AG04449 (cell line): ENCODE results near the gene PLK2.

Source experiments
- CTCF ChIA-PET: fragments of 350-600 bp; formaldehyde crosslinking; extraction: SDS; loops from one replicate; lab custom pipeline; 2021; ENCODE audit warnings: antibody characterized with exemption; lab: Yijun Ruan, JAX
- POLR2A ChIA-PET: fragments of 400-600, 350-600 bp; formaldehyde crosslinking; extraction: SDS; loops from one replicate; lab custom pipeline; 2020; ENCODE audit warnings: antibody characterized with exemption, inconsistent platforms; lab: Yijun Ruan, JAX
- DNase-seq: peaks from one replicate; pipeline ENCODE4 v3.0.0-alpha.2; 2010; ENCODE audit warnings: low read depth, low spot score
- H3K4me3 ChIP-seq: 2 replicates; pipeline ENCODE4 v1.5.1; 2011; ENCODE audit warnings: low read depth, mild to moderate bottlenecking, control low read depth, low read length
- TF ChIP-seq, protein P1 (sequence below): IDR thresholded peaks from one replicate; pipeline ENCODE4 v1.5.1; 2011; ENCODE audit warnings: mild to moderate bottlenecking, moderate library complexity, low read length, control low read depth, inconsistent platforms; ENCODE audit not compliant: insufficient read depth; ENCODE audit errors: missing control alignments

The PLK2 gene

DNA sequence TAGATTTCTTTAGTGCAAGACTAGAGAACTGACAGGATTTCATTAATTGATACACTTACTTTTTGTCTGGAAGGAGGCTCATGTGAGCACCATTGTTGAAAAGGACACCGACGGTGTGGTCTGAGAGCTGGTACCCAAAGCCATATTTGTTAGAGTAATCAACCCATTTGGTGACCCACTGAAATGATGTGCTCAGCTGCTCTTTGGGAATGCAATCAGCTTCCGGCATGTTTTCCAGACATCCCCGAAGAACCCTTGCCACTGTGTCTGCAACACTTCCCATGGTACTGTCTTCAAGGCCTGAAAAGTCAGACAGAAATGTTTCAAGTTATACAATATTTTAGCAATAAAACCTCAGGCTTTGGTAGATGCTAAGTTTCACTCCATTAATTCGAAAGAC lies 4.4 kb downstream of the PLK2 start:
- ChIA-PET CTCF (interaction anchor here (0.6 to 2.8 kb wide), 8 partner anchors 275 to 1157 kb away, joined by 3 to 22 read pairs (median 4); no protein-coding TSS in a partner anchor), POLR2A (interaction anchor here (0.6 to 1.5 kb wide), 4 partner anchors 156 to 676 kb away, joined by 3 to 5 read pairs (median 4); no protein-coding TSS in a partner anchor)
- H3K4me3 ChIP-seq, result peak overlapping the region; percentile 88
- DNase-seq, result no peak
- TF ChIP-seq, protein P1, sequence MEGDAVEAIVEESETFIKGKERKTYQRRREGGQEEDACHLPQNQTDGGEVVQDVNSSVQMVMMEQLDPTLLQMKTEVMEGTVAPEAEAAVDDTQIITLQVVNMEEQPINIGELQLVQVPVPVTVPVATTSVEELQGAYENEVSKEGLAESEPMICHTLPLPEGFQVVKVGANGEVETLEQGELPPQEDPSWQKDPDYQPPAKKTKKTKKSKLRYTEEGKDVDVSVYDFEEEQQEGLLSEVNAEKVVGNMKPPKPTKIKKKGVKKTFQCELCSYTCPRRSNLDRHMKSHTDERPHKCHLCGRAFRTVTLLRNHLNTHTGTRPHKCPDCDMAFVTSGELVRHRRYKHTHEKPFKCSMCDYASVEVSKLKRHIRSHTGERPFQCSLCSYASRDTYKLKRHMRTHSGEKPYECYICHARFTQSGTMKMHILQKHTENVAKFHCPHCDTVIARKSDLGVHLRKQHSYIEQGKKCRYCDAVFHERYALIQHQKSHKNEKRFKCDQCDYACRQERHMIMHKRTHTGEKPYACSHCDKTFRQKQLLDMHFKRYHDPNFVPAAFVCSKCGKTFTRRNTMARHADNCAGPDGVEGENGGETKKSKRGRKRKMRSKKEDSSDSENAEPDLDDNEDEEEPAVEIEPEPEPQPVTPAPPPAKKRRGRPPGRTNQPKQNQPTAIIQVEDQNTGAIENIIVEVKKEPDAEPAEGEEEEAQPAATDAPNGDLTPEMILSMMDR, result no peak

DNA sequence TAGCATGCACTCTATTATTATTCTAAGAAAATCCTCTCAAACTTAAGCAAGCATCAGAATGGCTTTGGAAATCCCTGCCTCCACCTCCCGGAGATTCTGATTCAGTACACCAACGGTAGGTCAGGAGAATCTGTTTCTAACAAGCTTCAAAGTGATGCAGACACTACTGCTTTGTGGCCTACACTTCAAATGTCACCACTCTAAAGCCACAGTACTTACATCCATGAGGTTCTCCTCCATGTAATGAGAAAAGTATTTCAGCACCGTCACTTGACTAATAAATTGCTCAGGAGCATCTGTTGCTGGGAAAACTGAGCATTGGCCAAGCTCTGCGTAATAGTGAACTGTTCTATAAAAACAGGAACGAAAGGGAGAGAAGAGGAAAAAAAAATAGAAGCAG lies 4.8 kb downstream of the PLK2 start:
- DNase-seq, result no peak
- ChIA-PET CTCF (interaction anchor here (1.7 to 2.8 kb wide), 3 partner anchors 567 to 955 kb away, joined by 5 to 22 read pairs (median 15); no protein-coding TSS in a partner anchor), POLR2A (interaction anchor here (0.6 to 1.5 kb wide), 3 partner anchors 156 to 675 kb away, joined by 3 to 5 read pairs (median 4); no protein-coding TSS in a partner anchor)
- H3K4me3 ChIP-seq, result peak overlapping the region; percentile 88
- TF ChIP-seq, protein P1, result no peak

DNA sequence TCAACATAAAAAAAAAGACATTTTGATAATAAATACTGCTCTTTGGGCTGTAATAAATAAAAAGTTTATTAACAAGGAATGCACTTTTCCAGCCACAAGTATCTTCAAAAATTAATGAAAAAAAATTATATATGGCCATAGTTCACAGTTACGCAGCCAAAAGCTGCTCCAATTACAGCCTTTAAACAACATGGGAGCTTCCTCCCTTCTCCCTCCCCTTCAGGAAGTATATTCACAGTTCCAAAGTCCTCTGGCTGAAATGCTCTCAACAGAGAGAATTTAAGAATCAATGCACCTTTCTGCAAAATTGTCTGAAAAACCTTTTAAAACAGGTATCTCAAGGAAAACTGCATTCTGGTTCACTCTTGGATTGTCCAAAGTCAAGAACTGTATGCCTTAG lies 5.9 kb downstream of the PLK2 start:
- POLR2A ChIA-PET, result interaction anchor here (0.6 to 1.0 kb wide), 2 partner anchors 566 to 675 kb away, joined by 3 read pairs; no protein-coding TSS in a partner anchor
- CTCF ChIA-PET, result interaction anchor here (1.0 to 1.8 kb wide), 3 partner anchors 566 to 1155 kb away, joined by 3 to 4 read pairs (median 4); no protein-coding TSS in a partner anchor
- peak overlapping the region; percentile 23; the same call in 1 of the 2 replicates for H3K4me3 ChIP-seq
- TF ChIP-seq, protein P1, result no peak
- no peak for DNase-seq

DNA sequence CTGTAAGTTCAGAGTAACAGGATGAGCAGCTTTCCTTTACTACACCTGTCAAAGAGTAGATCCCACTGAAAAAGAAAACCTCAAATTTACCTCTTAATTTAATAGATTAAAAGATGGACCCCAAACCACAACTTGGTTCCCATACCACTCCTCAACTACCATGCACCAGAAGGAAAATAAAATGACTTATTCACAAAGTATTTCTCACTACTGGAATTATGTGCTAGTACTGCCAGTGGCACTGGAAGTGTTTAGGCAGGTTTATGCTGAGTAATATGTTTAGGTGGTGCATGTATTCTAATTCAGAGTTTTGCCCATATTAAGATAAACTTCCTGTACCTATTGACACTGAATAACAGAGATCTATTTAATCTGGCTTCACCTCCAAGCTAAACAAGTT lies 6.6 kb downstream of the PLK2 start:
- H3K4me3 ChIP-seq, result no peak overlapping the region
- POLR2A ChIA-PET, result interaction anchor here (0.6 to 1.0 kb wide), 2 partner anchors 566 to 674 kb away, joined by 3 read pairs; no protein-coding TSS in a partner anchor
- CTCF ChIA-PET, result interaction anchor here (1.0 to 1.8 kb wide), 3 partner anchors 565 to 1154 kb away, joined by 3 to 4 read pairs (median 4); no protein-coding TSS in a partner anchor
- DNase-seq, result no peak
- TF ChIP-seq, protein P1, result no peak

DNA sequence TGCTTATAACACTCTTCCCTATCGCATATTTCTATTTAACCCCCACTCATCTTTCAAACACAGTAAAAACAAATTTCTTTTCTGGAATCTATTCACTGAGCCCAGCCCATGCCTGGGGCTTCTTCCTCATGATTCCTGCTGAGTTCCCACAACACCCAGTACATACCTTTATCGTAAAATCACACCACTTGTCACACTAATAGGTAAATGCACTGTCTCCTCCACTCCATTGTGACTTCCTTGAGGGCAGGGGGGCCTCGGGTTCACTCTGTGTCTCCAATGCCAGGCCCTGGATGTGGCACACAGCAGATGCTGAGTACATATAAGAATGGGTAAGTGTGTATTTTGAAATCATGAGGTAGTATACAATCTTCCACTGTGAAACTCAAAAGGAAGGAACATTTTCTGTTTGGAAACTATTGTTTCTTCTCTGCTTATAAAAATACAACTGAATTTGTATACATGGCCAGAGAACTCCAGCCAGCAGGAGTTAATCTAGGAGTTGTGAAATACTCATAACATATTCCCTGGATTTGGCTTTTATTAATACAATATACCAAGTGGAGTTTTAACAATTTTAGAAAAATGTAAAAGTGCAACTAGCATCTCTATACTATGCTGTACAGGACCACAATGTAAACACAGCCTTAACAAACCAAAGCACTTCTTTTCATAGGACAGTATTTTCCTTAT lies 7.2 kb downstream of the PLK2 start:
- CTCF ChIA-PET, result interaction anchor here (1.0 to 1.8 kb wide), 4 partner anchors 8 to 1153 kb away, joined by 3 to 7 read pairs (median 4); partner anchors contain the start of gene PLK2
- TF ChIP-seq, protein P1, result no peak
- POLR2A ChIA-PET, result interaction anchor here (0.6 kb wide), 1 partner anchor 611 kb away, joined by 3 read pairs; no protein-coding TSS in a partner anchor
- no peak overlapping the region for H3K4me3 ChIP-seq
- no peak for DNase-seq
